GM21515 (cell line): ENCODE results near the gene RCBTB1.
"Not testable (repeated sequence)": the region's sequence is repeated elsewhere in the genome, so short reads cannot be mapped to it uniquely, and the experiment has no call there.

Source experiments
- ATAC-seq: cut with Tn5 transposase; IDR thresholded peaks from one replicate; pipeline ENCODE4 v1.9.1; 2021; ENCODE audit not compliant: unreplicated experiment

The RCBTB1 gene

DNA sequence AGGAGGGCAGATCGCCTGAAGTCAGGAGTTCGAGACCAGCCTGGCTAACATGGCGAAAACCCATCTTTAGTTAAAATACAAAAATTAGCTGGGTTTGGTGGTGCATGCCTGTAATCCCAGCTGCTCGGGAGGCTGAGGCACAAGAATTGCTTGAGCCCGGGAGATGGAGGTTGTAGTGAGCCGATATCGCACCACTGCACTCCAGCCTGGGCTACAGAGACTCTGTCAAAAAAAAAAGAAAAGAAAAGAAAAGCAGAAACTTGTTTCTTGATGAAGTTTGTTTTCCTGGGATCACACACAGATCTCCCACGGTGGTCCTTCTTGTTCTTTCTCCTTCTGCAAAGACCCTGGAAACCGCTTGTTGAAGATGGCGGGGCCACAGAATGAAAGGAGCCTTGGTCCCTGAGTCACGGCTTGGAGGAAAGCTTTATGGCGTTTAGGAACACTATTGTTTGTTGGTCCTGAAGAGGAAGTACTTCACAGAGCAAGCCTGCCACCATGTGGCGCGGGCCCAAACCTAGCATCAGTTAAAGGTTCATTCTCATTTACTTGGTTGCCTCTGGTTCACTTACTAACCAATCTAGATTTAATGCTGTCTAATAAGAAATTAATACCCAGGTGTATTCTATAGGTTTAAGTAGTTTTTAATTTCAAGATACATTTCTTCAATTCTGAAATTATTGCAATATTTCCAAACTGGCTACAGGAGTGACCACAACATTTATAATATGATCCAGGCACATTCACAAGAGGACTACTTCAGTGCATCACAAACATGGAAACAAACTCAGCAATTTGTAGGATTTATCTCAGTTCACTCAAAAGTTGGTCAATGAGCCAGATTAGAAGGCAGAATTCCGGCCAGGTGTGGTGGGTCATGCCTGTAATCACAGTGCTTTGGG, 21.6 kb upstream of the RCBTB1 start:
- ATAC-seq: peak; percentile 83

DNA sequence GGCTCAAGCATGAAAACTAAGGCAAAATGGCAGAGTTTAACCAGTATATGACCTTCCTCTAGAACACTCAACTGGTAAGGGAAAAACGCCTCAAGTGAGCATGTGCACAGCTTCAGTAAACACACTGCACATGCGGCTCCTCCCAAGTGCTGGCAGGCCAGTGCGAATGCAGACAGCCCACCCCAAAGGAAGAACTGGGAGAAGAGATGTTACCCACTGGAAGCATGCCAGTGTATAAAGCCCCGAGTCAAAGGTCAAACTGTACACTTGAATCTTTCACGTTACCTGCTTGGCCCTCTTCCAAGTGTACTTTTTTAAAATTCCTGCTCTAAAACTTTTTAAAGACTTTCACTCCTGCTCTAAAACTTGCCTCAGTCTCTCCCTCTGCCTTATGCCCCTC, 19.2 kb upstream of the RCBTB1 start:
- no peak for ATAC-seq

DNA sequence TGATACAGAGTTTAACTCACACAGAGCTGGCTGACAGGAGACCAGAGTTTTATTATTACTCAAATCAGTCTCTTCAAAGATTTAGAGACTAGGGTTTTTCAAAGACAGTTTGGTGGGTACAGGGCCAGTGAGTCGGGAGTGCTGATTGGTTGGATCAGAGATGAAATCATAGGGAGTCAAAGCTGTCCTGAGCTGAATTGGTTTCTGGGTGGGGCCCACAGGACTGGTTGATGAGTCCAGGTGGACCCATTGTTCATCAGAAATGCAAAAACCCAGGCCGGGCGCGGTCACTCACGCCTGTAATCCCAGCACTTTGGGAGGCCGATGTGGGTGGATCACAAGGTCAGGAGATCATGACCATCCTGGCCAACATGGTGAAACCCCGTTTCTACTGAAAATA, 17.3 kb upstream of the RCBTB1 start:
- ATAC-seq: not testable (repeated sequence)

DNA sequence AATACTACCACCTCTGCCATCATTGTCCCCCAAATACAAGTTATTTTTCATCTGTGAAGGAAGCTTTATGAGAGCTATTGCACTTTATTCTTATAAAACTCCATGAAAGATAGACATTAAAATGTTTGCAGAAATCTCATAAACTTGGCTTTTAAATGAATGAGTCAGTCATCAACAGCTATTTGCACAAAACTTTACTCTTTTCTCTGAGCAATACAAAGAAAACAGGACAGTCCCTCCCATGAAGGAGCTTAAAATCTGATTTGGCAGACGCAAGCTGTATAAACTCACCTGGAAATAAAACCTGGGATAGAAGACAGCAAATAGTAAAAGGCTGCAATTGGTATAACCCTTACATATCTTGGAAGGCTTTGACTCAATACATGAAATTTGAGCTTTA, 16.6 kb upstream of the RCBTB1 start:
- no peak for ATAC-seq

DNA sequence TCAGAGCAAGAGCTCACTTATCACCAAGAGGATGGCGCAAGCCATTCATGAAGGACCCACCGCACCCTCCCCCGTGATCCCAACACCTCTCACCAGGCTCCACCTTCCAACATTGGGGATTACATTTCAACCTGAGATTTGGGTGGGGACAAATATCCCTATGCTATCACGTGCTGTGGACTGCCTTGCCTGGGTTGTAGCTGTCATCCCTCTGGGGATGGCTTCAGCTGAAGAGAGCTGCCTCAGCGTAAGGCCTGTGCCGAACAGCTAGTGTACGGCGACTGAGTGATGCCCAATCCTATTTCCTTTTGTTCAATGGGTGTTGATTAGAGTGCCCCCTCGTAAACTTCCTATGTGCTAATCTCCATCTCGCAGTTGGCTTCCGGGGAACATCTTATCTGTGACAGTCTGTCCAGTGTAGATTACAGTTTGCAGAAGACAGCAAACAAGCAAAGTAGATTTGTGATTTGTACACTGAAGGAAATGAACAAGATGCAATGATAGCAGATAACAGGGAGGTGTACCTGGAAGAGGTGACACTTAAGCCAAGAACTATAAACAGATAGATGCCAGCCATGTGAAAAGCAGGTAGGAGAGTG, 11.8 kb upstream of the RCBTB1 start:
- ATAC-seq: no peak

DNA sequence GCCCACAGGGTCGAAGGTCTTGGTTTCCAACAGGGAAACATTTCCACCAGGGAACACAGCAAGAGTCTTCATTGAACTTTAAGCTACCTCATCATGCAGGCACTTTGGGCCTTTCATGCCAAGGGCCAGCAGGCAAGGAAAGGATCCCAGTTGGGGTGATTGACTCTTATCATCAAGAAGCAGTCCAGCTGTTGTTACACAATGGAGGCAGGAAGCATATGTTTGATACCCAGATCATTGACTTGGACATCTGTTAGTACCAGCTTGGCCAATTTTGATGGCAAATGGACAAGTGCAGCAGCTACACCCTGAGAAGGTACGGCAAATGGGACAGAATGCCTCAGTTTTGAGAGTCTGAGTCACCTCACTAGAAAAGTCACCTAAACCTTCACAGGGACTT, 10.9 kb upstream of the RCBTB1 start:
- no peak for ATAC-seq

DNA sequence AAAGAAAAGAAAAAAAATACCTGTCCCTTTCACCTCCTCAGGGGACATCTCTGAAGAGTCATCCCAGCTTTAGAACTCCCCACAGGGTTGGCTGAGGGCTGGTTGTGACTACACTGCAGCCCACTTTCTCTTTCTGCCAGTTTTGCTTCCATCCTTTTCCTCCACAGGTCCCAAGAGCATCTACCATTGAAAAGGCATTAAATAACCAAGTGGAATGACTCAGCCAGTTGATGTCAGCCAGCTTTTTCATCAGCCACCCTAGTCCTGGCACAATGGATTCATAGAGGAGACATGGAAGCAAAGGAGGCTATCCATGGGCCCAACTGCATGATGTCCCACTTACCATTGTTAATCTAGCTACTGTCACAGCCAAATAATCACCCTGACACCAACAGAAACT, 9.2 kb upstream of the RCBTB1 start:
- no peak for ATAC-seq

DNA sequence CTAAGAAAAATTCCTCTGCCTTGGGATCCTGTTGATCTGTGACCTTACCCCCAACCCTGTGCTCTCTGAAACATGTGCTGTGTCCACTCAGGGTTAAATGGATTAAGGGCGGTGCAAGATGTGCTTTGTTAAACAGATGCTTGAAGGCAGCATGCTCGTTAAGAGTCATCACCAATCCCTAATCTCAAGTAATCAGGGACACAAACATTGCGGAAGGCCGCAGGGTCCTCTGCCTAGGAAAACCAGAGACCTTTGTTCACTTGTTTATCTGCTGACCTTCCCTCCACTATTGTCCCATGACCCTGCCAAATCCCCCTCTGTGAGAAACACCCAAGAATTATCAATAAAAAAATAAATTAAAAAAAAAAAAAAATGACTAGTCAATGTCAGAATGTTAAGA, 8.5 kb upstream of the RCBTB1 start:
- ATAC-seq: not testable (repeated sequence)

DNA sequence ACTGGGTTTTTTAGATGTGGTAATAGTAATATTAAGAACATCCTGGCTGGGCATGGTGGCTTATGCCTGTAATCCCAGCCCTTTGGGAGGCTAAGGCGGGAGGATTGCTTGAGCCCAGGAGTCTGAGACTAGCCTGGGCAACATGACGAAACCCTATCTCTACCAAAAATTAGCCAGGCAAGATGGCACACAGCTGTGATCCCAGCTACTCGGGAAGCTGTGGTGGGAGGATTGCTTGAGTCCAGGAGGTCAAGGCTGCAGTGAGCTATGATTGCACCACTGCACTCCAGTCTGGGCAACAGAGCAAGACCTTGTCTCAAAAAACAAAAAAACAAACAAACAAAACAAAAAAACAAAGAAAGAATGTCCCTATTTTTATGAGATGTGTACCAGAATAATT, 5.4 kb upstream of the RCBTB1 start:
- not testable (repeated sequence) for ATAC-seq

DNA sequence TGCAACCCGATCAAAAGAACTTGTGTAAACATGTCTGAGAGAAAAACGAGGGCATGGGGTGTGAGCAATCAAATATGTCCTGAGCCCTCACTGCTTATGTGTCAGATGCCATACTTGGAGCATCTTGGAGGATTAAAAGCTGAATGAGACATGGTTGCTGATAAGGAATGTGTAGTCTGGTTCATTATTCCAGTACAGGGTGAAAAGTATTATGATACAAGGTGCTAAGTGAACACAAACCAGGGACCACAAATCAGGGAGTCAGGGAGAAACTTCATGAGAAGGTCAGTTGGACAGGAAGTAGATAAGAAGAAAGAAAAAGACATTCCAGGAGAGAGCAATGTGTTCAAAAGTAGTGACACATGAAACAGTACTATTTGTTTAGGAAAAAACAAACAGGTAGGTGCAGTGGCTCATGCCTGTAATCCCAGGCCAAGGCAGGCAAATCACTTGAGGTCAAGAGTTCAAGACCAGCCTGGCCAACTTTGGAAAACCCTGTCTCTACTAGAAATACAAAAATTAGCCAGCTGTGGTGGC, 2.0 kb upstream of the RCBTB1 start:
- ATAC-seq: no peak

DNA sequence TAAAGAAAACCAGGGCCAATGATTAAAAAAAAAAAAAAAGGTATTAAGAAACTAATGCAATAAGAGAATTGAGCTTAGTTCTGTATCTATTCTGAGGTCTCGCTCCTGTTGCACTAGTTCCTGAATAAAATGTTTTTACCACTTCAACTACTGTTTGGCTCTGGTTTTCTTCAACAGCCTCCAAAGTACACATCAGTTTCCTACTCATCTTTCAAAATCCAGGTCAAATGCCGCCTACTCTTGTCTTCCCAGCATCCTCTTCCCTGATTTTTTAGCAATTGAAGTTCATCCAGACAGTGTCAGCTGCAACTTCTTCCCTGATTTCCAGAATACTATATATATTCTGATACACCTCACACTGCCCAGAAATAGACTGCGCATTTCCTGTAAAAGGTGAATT, 1.4 kb upstream of the RCBTB1 start:
- no peak for ATAC-seq

DNA sequence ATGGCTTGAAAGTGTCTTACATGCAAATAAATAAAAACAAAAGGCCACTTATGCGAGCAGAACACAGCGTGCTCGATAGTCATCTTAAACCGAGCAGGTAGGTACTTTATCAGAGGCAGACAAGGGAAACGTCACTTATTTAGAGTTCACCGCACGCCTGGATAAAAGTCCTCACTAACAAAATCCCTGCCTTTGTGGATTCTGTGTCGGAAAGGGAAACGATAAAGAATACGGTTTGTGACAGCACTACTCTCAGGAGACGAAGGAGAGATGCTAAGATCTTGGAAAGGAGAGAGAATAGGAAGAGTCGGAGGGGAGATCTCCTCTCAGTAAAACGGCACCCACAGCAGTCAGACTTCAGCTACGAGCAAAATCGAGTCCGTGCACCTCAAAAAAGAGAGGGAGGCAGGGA, 581 bp downstream of the RCBTB1 start:
- ATAC-seq: peak; percentile 8

DNA sequence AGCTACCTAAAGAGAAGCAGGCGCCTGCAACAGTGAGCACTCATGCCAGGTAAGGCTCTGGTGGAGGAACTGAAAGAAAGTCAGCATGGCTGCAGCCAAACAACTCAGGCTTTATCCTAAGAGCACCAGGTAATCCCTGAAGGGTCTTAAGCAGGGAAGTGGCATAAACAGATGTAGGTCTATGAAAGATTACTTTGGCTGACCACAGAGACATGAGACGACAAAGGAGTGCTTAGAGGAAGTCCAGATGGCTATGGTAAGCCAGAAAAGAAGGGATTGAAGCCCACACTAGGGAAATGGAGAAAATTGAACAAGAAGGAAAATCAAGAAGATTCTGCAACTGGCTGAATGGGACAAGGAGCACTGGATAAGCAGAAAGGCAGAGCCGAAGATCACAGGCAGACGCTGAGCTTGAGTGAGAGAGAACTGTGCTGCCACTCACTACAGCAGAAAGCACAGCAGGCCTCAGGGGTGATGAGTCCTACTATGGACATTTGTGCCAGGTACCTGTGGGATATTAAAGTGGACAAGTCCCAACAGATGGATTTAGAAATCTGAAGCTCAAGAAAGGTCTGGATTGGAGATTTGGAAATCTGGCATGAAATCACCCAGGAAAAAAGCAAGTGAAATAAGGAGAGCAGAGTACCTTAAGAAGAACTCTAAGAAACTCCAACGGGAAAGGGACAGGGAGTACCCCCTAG, 4.2 kb downstream of the RCBTB1 start:
- ATAC-seq: no peak

DNA sequence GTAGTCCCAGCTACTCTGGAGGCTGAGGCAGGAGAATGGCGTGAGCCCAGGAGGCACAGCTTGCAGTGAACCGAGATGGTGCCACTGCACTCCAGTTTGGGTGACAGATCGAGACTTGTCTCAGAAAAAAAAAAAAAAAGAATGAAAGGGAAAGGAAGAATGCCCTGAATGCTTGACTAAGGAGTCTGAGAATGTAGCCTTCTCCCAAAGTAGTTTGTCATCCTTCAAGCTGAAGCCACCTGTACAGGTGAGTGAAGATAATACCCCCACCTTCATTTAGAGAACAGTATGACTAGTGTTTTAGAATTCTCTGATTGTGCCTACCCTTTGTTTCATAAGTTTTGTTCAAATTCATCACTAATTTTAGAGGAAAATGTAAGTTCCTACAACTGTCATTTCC, 5.9 kb downstream of the RCBTB1 start:
- no peak for ATAC-seq

DNA sequence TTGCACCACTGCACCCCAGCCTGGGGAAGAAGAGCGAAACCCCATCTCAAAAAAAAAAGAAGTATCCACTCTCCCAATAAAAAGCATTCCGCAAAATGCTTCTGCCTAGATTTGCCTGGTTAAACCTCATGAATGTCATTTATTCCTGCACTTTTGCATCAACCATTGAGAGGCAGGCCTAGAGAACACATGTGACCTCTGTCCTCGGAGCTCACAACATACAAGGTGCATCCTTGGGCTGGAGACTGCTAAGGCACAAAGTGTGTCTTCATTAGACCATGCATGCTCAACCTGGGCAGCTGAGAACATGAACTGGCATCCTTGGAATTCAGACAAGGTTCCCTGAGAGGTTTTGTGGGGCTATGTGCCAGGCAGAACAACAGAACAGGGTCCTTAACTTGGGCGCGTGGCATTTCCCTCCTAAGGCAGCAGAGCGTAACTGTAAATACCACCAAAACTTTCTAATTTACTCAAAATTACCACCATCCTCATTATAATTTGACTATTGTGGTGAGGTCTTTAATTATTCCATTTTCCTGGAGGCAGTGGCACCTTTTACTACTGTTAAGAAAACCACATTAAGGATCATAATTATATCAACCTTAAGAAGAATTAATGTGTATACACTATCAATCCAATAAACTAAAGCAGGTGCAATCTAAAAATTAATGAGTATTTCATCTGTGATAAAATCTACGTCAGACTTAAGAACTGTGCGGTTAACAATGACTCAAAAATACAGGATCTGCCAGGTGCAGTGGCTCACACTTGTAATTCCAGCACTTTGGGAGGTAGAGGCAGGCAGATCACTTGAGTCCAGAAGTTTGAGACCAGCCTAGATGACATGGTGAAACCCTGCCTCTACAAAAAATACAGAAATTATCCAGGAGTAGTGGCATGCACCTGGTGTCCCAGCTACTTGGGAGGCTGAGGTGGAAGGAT, 13.8 kb downstream of the RCBTB1 start:
- no peak for ATAC-seq

DNA sequence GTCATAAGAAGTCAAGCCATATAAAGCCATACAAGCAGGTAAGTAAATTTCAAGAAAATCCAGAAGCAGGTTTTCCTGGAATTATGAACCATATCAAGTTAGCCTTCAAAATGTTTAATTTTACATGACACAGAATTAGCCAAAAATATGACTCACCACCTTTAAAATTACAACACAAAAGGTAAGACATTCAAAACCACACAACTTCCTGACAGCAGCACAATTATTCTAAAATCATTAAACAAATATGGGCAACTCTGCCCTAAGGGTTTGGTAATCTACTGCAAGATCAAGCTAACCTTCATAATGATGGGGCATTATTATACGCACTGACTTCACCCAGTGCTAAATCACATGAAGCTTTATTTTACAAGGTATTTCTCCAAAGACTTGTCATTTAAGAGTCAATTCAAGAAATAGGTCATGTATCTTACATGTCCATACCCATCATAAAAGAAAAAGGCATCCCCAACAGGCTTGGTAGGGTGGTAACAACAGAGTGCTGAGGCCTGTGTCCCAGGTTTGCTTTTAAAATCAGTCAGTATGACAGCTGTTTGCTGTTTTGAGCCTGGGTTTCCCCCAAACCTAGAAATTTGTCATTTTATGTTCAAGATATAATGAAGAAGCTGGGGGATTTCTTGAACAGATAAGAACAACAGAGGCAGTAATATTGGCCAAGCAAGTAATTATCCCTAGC, 15.2 kb downstream of the RCBTB1 start:
- ATAC-seq: no peak

DNA sequence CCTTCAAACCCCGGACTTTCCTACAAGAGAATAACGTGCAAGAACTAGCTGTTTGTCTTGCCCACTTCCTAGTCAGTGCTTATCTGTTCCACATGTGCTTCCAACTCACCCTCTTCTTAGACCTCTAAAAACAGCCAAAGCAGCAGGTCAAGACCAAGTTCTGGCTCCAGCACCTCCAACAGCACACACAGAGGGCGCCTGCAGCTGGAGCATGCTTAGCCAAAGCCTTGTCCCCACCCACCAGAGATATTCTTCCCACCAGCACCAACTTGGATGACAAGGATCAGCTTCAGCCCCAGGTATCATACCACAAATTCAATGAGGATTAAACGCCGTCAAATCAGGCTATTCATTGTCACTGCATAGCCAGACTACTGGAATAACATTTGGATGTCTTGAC, 17.9 kb downstream of the RCBTB1 start:
- ATAC-seq: no peak

DNA sequence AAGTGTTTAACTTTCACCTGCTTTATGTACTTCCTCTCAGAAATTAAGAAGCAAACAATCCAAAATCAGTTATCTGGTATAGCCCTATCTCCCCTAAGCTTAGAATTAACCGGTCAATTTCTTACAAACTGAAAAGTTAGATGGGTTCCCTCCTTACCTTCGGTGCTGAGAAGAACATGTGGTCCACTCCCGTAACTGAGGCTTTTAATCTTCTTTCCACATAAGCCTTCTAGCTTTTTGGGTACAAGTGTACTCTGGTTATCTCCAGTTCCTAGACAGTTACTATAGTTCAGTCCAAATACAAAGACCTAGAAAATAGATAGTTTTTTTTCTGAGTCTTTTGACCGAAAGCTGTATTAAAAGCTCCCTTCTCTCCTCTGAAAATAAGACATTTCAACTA, 18.9 kb downstream of the RCBTB1 start:
- no peak for ATAC-seq

DNA sequence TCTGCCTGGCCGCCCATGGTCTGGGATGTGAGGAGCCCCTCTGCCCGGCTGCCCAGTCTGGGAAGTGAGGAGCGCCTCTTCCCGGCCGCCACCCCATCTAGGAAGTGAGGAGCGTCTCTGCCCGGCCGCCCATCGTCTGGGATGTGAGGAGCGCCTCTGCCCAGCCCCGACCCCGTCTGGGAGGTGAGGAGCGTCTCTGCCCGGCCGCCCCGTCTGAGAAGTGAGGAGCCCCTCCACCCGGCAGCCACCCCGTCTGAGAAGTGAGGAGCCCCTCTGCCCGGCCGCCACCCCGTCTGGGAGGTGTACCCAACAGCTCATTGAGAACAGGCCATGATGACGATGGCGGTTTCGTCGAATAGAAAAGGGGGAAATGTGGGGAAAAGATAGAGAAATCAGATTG, 19.9 kb downstream of the RCBTB1 start:
- ATAC-seq: not testable (repeated sequence)

DNA sequence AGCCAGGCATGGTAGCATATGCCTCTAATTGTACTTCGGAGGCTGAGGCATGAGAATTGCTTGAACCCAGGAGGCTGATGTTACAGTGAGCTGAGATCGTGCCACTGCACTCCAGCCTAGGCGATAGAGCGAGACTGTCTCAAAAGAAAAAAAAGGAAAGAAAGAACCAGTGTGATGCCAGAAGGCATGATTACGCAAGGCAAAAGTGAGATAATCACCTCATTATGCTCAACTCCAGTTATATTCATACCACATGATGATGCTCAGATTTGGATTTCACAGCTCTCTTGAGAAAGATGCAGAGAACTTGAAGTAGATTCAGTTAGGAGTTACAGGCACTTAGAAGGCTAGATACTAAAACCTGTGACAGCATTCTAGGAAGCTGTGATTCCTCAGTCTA, 21.8 kb downstream of the RCBTB1 start:
- no peak for ATAC-seq
